Mammary epithelial cell (primary cell): ENCODE data around the gene ZNF224.

Experiments
- EZH2 ChIP-seq: IDR thresholded peaks from 2 replicates; pipeline ENCODE4 v1.6.1; 2012; ENCODE audit warnings: low read length, inconsistent platforms, borderline replicate concordance
- TF ChIP-seq, protein P1 (sequence below), 2 donors: IDR thresholded peaks in 1 of 2; conservative IDR thresholded peaks in 1 of 2; 2 replicates each; pipeline ENCODE4 v1.5.1; 2011 to 2012; ENCODE audit warnings: inconsistent platforms in 2 of 2, low read length in 2 of 2, mild to moderate bottlenecking in 2 of 2, control low read depth in 1 of 2, low read depth in 1 of 2; ENCODE audit not compliant: insufficient read depth in 1 of 2; ENCODE audit errors: extremely low read depth in 1 of 2

- TF ChIP-seq, protein P1, sequence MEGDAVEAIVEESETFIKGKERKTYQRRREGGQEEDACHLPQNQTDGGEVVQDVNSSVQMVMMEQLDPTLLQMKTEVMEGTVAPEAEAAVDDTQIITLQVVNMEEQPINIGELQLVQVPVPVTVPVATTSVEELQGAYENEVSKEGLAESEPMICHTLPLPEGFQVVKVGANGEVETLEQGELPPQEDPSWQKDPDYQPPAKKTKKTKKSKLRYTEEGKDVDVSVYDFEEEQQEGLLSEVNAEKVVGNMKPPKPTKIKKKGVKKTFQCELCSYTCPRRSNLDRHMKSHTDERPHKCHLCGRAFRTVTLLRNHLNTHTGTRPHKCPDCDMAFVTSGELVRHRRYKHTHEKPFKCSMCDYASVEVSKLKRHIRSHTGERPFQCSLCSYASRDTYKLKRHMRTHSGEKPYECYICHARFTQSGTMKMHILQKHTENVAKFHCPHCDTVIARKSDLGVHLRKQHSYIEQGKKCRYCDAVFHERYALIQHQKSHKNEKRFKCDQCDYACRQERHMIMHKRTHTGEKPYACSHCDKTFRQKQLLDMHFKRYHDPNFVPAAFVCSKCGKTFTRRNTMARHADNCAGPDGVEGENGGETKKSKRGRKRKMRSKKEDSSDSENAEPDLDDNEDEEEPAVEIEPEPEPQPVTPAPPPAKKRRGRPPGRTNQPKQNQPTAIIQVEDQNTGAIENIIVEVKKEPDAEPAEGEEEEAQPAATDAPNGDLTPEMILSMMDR (conservative IDR thresholded peaks at IDR 0.05 in 1 of 2, IDR thresholded peaks at IDR 0.05 in 1 of 2; ENCODE audit: extremely low read depth in 1 of 2, insufficient read depth in 1 of 2, low read depth in 1 of 2, low read length in 2 of 2) = no peak
- TF ChIP-seq EZH2 = no peak
Observed at GRCh38 chr19:44059229-44059628, 34.9 kb upstream of the ZNF224 start.
